Smooth muscle cell (in vitro differentiated cells): ENCODE data around the gene CASD1. TPM values are rescaled to one million over a fixed set of nuclear protein-coding genes. Genes with fewer than 3 reads are reported as not detected.

Experiments used
- DNase-seq: peaks from one replicate; lab custom pipeline; 2025; ENCODE audit not compliant: unreplicated experiment; lab: John Stamatoyannopoulos, UW
- H2AFZ ChIP-seq: fragments of 200-600 bp; sonication (generic); 2 replicates; pipeline ENCODE4 v1.6.0; 2016; ENCODE audit warnings: antibody characterized with exemption, low read depth, mild to moderate bottlenecking
- H3F3A ChIP-seq: fragments of 200-600 bp; sonication (generic); 2 replicates; pipeline ENCODE4 v1.6.0; 2017; ENCODE audit warnings: antibody characterized with exemption, low read depth
- H3K27ac ChIP-seq: fragments of 200-600 bp; sonication (generic); 2 replicates; pipeline ENCODE4 v1.5.1; 2016; ENCODE audit warnings: low read depth, mild to moderate bottlenecking
- H3K27me3 ChIP-seq: fragments of 200-600 bp; sonication (generic); 2 replicates; pipeline ENCODE4 v1.6.1; 2016; ENCODE audit warnings: low read depth, mild to moderate bottlenecking
- H3K36me3 ChIP-seq: fragments of 200-600 bp; sonication (generic); 2 replicates; pipeline ENCODE4 v1.5.1; 2016; ENCODE audit warnings: low read depth
- H3K4me1 ChIP-seq: fragments of 200-600 bp; sonication (generic); 2 replicates; pipeline ENCODE4 v1.5.1; 2016; ENCODE audit warnings: low read depth
- H3K4me2 ChIP-seq: fragments of 200-600 bp; sonication (generic); 2 replicates; pipeline ENCODE4 v1.6.0; 2016; ENCODE audit warnings: mild to moderate bottlenecking
- H3K4me3 ChIP-seq: fragments of 200-600 bp; sonication (generic); 2 replicates; pipeline ENCODE4 v1.5.1; 2016; ENCODE audit warnings: mild to moderate bottlenecking
- H3K79me2 ChIP-seq: fragments of 200-600 bp; sonication (generic); 2 replicates; pipeline ENCODE4 v1.6.0; 2016; ENCODE audit warnings: low read depth, mild to moderate bottlenecking
- H3K9ac ChIP-seq: fragments of 200-600 bp; sonication (generic); 2 replicates; pipeline ENCODE4 v1.6.0; 2016; ENCODE audit warnings: low read depth
- H3K9me3 ChIP-seq: fragments of 200-600 bp; sonication (generic); replicated peaks from 2 replicates; pipeline ENCODE4 v1.5.1; 2016; ENCODE audit warnings: low read depth
- H4K20me1 ChIP-seq: fragments of 200-600 bp; sonication (generic); 2 replicates; pipeline ENCODE4 v1.6.0; 2016; ENCODE audit warnings: low read depth
- CTCF ChIP-seq: fragments of 200-600 bp; sonication (generic); IDR thresholded peaks from 2 replicates; pipeline ENCODE4 v1.5.1; 2017; ENCODE audit warnings: borderline replicate concordance, mild to moderate bottlenecking, antibody characterized with exemption; ENCODE audit not compliant: insufficient read depth, poor library complexity, severe bottlenecking
- WGBS: methylation state at CpG from one replicate; pipeline ENCODE4 v1.1.7; 2016; ENCODE audit warnings: low lambda C conversion rate; 5-methylcytosine and 5-hydroxymethylcytosine counted together
- polyA plus RNA-seq: library from polyadenylated mRNA; unstranded; fragments of >200 nt; fragmentation: Nextera tagmentation; extraction: Ambion mirVana; gene quantifications from 2 replicates; pipeline ENCODE4 v1.2.1, GENCODE V29; 2016
- total RNA-seq: library from RNA; depleted of rRNA; stranded (reverse); fragments of >200 nt; gene quantifications from 2 replicates; pipeline ENCODE4 v1.2.3, GENCODE V29; 2014

The CASD1 gene
- total and polyA plus RNA-seq, 2 experiments from 2014 or later, result 9.8 to 33.6 TPM

GRCh38 chr7:94529516-94529915 lies 19.9 kb downstream of the CASD1 start:
- Histone ChIP-seq H3K9me3 (no peaks in the 10 kb centered on the region), H3K36me3 (peaks cover 4% of the 10 kb centered on the region), H3K27me3 (no peaks in the 10 kb centered on the region), H3K79me2 (no peaks in the 10 kb centered on the region), H3K4me1 (peaks cover 3% of the 10 kb centered on the region), H3K27ac (peak overlapping the region; percentile 28), H4K20me1 (peaks cover 10% of the 10 kb centered on the region), H3K4me3 (no peak overlapping the region), H3K4me2 (peak overlapping the region; percentile 49), H3F3A (no peaks in the 10 kb centered on the region), H3K9ac (no peak overlapping the region), H2AFZ (no peak overlapping the region)
- TF ChIP-seq CTCF, result no peak
- no peak for DNase-seq
- WGBS, result 4% methylated on average over 1 of the region's 1 CpG

GRCh38 chr7:94530109-94530508 lies 20.5 kb downstream of the CASD1 start:
- no peaks in the 10 kb centered on the region for H3K79me2 ChIP-seq
- H4K20me1 ChIP-seq, result peaks cover 10% of the 10 kb centered on the region
- H3K4me3 ChIP-seq, result no peak overlapping the region
- peaks cover 7% of the 10 kb centered on the region for H3K36me3 ChIP-seq
- peaks cover 3% of the 10 kb centered on the region for H3K4me1 ChIP-seq
- H3K4me2 ChIP-seq, result peak overlapping the region; percentile 49
- H3F3A ChIP-seq, result no peaks in the 10 kb centered on the region
- WGBS, result 65% methylated on average over 3 of the region's 3 CpGs
- peak overlapping the region; percentile 28 for H3K27ac ChIP-seq
- no peaks in the 10 kb centered on the region for H3K9me3 ChIP-seq
- no peaks in the 10 kb centered on the region for H3K27me3 ChIP-seq
- no peak for TF ChIP-seq CTCF
- no peak overlapping the region for H2AFZ ChIP-seq
- no peak for DNase-seq
- H3K9ac ChIP-seq, result no peak overlapping the region

GRCh38 chr7:94532676-94533075 lies 23.1 kb downstream of the CASD1 start:
- no peak for TF ChIP-seq CTCF
- Histone ChIP-seq H3K9me3 (no peaks in the 10 kb centered on the region), H3K9ac (no peak overlapping the region), H3K4me1 (peaks cover 3% of the 10 kb centered on the region), H3F3A (no peaks in the 10 kb centered on the region), H3K4me3 (no peak overlapping the region), H3K27ac (no peak overlapping the region), H3K27me3 (no peaks in the 10 kb centered on the region), H3K79me2 (no peaks in the 10 kb centered on the region), H3K4me2 (no peak overlapping the region), H2AFZ (no peak overlapping the region), H4K20me1 (peaks cover 10% of the 10 kb centered on the region), H3K36me3 (peaks cover 7% of the 10 kb centered on the region)
- WGBS, result 94% methylated on average over 2 of the region's 2 CpGs
- DNase-seq, result no peak

GRCh38 chr7:94540428-94540827 lies 30.8 kb downstream of the CASD1 start:
- Histone ChIP-seq H3K4me3 (no peak overlapping the region), H3K27ac (no peak overlapping the region), H3K9ac (no peak overlapping the region), H3K27me3 (no peaks in the 10 kb centered on the region), H3K36me3 (no peaks in the 10 kb centered on the region), H3F3A (no peaks in the 10 kb centered on the region), H2AFZ (no peak overlapping the region), H4K20me1 (no peaks in the 10 kb centered on the region), H3K9me3 (no peaks in the 10 kb centered on the region), H3K79me2 (no peaks in the 10 kb centered on the region), H3K4me2 (no peak overlapping the region), H3K4me1 (no peaks in the 10 kb centered on the region)
- WGBS, result 53% methylated on average over 1 of the region's 1 CpG
- no peak for TF ChIP-seq CTCF
- no peak for DNase-seq
